HG03575 (cell line): Measurements from ENCODE around the gene ABHD11.
"Not testable (repeated sequence)": the region's sequence is repeated elsewhere in the genome, so short reads cannot be mapped to it uniquely, and the experiment has no call there.

Source experiments
- ATAC-seq: cut with Tn5 transposase; IDR thresholded peaks from one replicate; pipeline ENCODE4 v1.9.1; 2021; ENCODE audit not compliant: unreplicated experiment, insufficient number of reproducible peaks, low FRiP score; ENCODE audit errors: extremely low read depth

ABHD11 gene

GRCh38 chr7:73738612-73739386 lies at the start of gene ABHD11:
Gene ABHD11 (minus strand): TSS chr7:73738802. CDS start chr7:73738770, 32 bp downstream.
- ATAC-seq, result no peak

- ATAC-seq, result not testable (repeated sequence)
These were observed 49.1 kb upstream of the ABHD11 start for GRCh38 chr7:73787786-73788048.

GRCh38 chr7:73786588-73786987 lies 48.0 kb upstream of the ABHD11 start:
- ATAC-seq, result no peak

GRCh38 chr7:73779517-73779916 lies 40.9 kb upstream of the ABHD11 start:
- no peak for ATAC-seq

- no peak for ATAC-seq
These were observed 40.3 kb upstream of the ABHD11 start for GRCh38 chr7:73778801-73779389.

- ATAC-seq, result no peak
These were observed 36.3 kb upstream of the ABHD11 start for GRCh38 chr7:73774923-73775322.

GRCh38 chr7:73773700-73774517 lies 35.3 kb upstream of the ABHD11 start:
- no peak for ATAC-seq

- ATAC-seq, result no peak
These were observed 32.5 kb upstream of the ABHD11 start for GRCh38 chr7:73770860-73771670.

GRCh38 chr7:73770002-73770859 lies 31.6 kb upstream of the ABHD11 start, which contains the start of gene CLDN3:
Gene CLDN3 (minus strand): TSS chr7:73770270. CDS start chr7:73770049, 221 bp downstream.
- no peak for ATAC-seq

GRCh38 chr7:73769481-73770001 lies 30.9 kb upstream of the ABHD11 start:
- no peak for ATAC-seq

- no peak for ATAC-seq
These were observed 30.3 kb upstream of the ABHD11 start for GRCh38 chr7:73768641-73769480.

GRCh38 chr7:73766556-73767229 lies 28.1 kb upstream of the ABHD11 start:
- ATAC-seq, result no peak

- ATAC-seq, result no peak
These were observed 24.0 kb upstream of the ABHD11 start for GRCh38 chr7:73762659-73762999.

- no peak for ATAC-seq
These were observed 23.5 kb upstream of the ABHD11 start for GRCh38 chr7:73761854-73762658.

- no peak for ATAC-seq
These were observed 20.1 kb upstream of the ABHD11 start for GRCh38 chr7:73758581-73759138.
